ENCODE measurements around the gene CFAP251. TPM values are rescaled to one million over a fixed set of nuclear protein-coding genes. Genes with fewer than 3 reads are reported as not detected.
A peak's percentile ranks its signal among the peaks of the same experiment; 100 is the strongest.

The CFAP251 gene
- total and polyA plus RNA-seq, 2 of the 13 experiments (the other 11 are each of a cell fraction or from before 2014, with no cell fraction given), result 0.30 to 0.42 TPM

DNA sequence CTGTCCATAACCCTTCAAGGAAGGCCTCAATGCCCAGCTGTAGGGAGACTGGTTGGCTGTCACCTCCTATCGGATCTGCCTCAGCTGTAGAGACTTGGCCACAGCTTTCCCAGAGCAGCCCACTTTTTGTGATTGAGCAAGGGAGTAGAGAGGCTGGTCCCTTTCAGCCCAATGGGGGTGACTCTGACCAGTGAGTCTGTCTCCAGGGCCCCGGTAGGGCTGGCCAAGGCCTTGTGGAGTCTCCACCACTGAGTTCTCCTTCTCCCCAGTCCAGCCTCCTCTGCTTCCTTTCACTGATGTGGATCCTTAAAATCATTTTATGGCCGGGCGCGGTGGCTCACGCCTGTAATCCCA, 45.2 kb upstream of the CFAP251 start:
- H3K27me3 ChIP-seq (ENCODE audit: control insufficient read depth in 1 of 2, insufficient read depth in 2 of 2, low read length in 2 of 2), result no peaks in the 10 kb centered on the region
- no peak for ATAC-seq
- H3K9ac ChIP-seq (ENCODE audit: insufficient read depth, low read depth, low read length), result no peak overlapping the region
- H2AFZ ChIP-seq (ENCODE audit: low read length), result no peak overlapping the region
- intact Hi-C loops (cut with micrococcal nuclease; ENCODE audit: unreplicated experiment), result no loop called here
- POLR2A ChIA-PET, result interaction anchor here (1.5 kb wide), 1 partner anchor 11 kb away, joined by 7 read pairs; no protein-coding TSS in a partner anchor
- H3K4me2 ChIP-seq (ENCODE audit: low read depth, low read length), result no peak overlapping the region
- H3K27ac ChIP-seq (ENCODE audit: extremely low read length, insufficient read depth, low read length), result peak overlapping the region; percentile 26
- no peaks in the 10 kb centered on the region for H3K79me2 ChIP-seq (ENCODE audit: insufficient read depth, low read length)
- no peaks in the 10 kb centered on the region for H4K20me1 ChIP-seq (ENCODE audit: insufficient read depth, low read length)
- CTCF ChIA-PET (ENCODE audit: low intra/inter-chr PET ratio, low total read pairs), result no interaction called here
- BruUV-seq (replicated peaks), result no TSS peak
- in situ Hi-C loops (cut with HindIII; ENCODE audit: extremely low pct_ligation_motif_present, low pct_unique_long_range_greater_than_20kb), result no loop called here
- TF ChIP-seq HHEX (CRISPR knock-in tag; IDR thresholded peaks at IDR 0.05), result no peak
- TF ChIP-seq, protein P1, sequence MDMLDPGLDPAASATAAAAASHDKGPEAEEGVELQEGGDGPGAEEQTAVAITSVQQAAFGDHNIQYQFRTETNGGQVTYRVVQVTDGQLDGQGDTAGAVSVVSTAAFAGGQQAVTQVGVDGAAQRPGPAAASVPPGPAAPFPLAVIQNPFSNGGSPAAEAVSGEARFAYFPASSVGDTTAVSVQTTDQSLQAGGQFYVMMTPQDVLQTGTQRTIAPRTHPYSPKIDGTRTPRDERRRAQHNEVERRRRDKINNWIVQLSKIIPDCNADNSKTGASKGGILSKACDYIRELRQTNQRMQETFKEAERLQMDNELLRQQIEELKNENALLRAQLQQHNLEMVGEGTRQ (IDR thresholded peaks at IDR 0.05; ENCODE audit: low read depth, low read length), result no peak
- TF ChIP-seq, protein P1 (CRISPR knock-in tag; IDR thresholded peaks at IDR 0.05; ENCODE audit: borderline replicate concordance), result no peak
- TF ChIP-seq SUZ12 (IDR thresholded peaks at IDR 0.05; ENCODE audit: low read depth, low read length), result no peak
- TF ChIP-seq, protein P2, sequence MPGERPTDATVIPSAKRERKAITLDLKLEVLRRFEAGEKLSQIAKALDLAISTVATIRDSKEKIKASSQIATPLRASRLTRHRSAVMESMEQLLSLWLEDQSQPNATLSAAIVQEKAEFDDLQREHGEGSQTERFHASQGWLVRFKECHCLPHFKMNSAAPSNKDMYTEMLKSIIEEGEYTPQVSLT (CRISPR knock-in tag; IDR thresholded peaks at IDR 0.05; ENCODE audit: borderline replicate concordance, low read depth), result no peak
- TF ChIP-seq KDM6A (CRISPR knock-in tag; IDR thresholded peaks at IDR 0.05; ENCODE audit: low read depth), result no peak
- TF ChIP-seq ZNF3 (CRISPR knock-in tag; IDR thresholded peaks at IDR 0.05), result no peak
- no peak for TF ChIP-seq AGO1 (IDR thresholded peaks at IDR 0.05; ENCODE audit: low read depth, low read length, poor library complexity, severe bottlenecking)
- no peak for DNase-seq (ENCODE audit: low spot score)
- peaks cover 29% of the 10 kb centered on the region for H3K4me1 ChIP-seq (ENCODE audit: insufficient read depth, low read length)
- no peak for FAIRE-seq
- H3K36me3 ChIP-seq (replicated peaks in 1 of 2; ENCODE audit: control insufficient read depth in 1 of 2, insufficient read depth in 2 of 2, low read length in 2 of 2), result no peaks in the 10 kb centered on the region
- no peak overlapping the region for H3K4me3 ChIP-seq (replicated peaks in 1 of 3; ENCODE audit: insufficient read depth in 1 of 3, low read depth in 2 of 3, low read length in 3 of 3)
- 94% methylated on average over 6 of the region's 6 CpGs for WGBS (ENCODE audit: low lambda C conversion rate)
- H3K9me3 ChIP-seq (ENCODE audit: low read length), result no peaks in the 10 kb centered on the region
